ENCODE measurements around the gene MCCD1. TPM values are rescaled to one million over a fixed set of nuclear protein-coding genes. Genes with fewer than 3 reads are reported as not detected.

Gene MCCD1
- not detected in 2 replicates for total RNA-seq

- ChIA-PET POLR2A (interaction anchor here (0.6 to 1.4 kb wide), 4 partner anchors 9 to 222 kb away, joined by 3 to 5 read pairs (median 4); partner anchors contain the start of gene DDX39B), CTCF (no interaction called here)
- Mint-ChIP-seq H3K4me1 (peaks cover 3% of the 10 kb centered on the region), H3K4me3 (no peak within 1 kb of the TSS), H3K9me3 (no peaks in the 10 kb centered on the region), H3K27me3 (no peaks in the 10 kb centered on the region), H3K36me3 (ENCODE audit: low read depth) (peaks cover 47% of the 10 kb centered on the region), H3K27ac (no peak within 1 kb of the TSS)
- ATAC-seq (ENCODE audit: low read depth) (no peak), DNase-seq (no peak)
- no peak for TF ChIP-seq CTCF (IDR thresholded peaks at IDR 0.05)
- intact Hi-C loops (cut with micrococcal nuclease), result no loop called here
These were observed at the start of gene MCCD1 for GRCh38 chr6:31528821-31529328. Gene MCCD1, plus strand, starts transcription at chr6:31528962. Its CDS starts 53 bp downstream, at chr6:31529015.

- ATAC-seq (ENCODE audit: low read depth) (no peak), DNase-seq (no peak)
- intact Hi-C loops (cut with micrococcal nuclease), result no loop called here
- Mint-ChIP-seq H3K4me3 (no peak overlapping the region), H3K9me3 (no peaks in the 10 kb centered on the region), H3K27me3 (no peaks in the 10 kb centered on the region), H3K36me3 (ENCODE audit: low read depth) (peaks cover 4% of the 10 kb centered on the region), H3K4me1 (peaks cover 44% of the 10 kb centered on the region), H3K27ac (no peak overlapping the region)
- POLR2A ChIA-PET, result no interaction called here
- TF ChIP-seq CTCF (IDR thresholded peaks at IDR 0.05), result no peak
- CTCF ChIA-PET, result no interaction called here
These were observed 49.4 kb upstream of the MCCD1 start for GRCh38 chr6:31479151-31479932.

GRCh38 chr6:31479933-31480535, 48.7 kb upstream of the MCCD1 start:
- H3K27me3 Mint-ChIP-seq, result no peaks in the 10 kb centered on the region
- ChIA-PET CTCF (no interaction called here), POLR2A (no interaction called here)
- intact Hi-C loops (cut with micrococcal nuclease), result no loop called here
- no peak overlapping the region for H3K4me3 Mint-ChIP-seq
- DNase-seq (no peak), ATAC-seq (ENCODE audit: low read depth) (no peak)
- H3K36me3 Mint-ChIP-seq (ENCODE audit: low read depth), result peaks cover 4% of the 10 kb centered on the region
- H3K9me3 Mint-ChIP-seq, result no peaks in the 10 kb centered on the region
- H3K4me1 Mint-ChIP-seq, result peaks cover 40% of the 10 kb centered on the region
- H3K27ac Mint-ChIP-seq, result no peak overlapping the region
- TF ChIP-seq CTCF (IDR thresholded peaks at IDR 0.05), result no peak

- no peak overlapping the region for H3K27ac Mint-ChIP-seq
- ChIA-PET POLR2A (no interaction called here), CTCF (no interaction called here)
- DNase-seq (no peak), ATAC-seq (ENCODE audit: low read depth) (no peak)
- peaks cover 4% of the 10 kb centered on the region for H3K36me3 Mint-ChIP-seq (ENCODE audit: low read depth)
- intact Hi-C loops (cut with micrococcal nuclease), result no loop called here
- H3K4me1 Mint-ChIP-seq, result peaks cover 34% of the 10 kb centered on the region
- no peaks in the 10 kb centered on the region for H3K9me3 Mint-ChIP-seq
- no peak overlapping the region for H3K4me3 Mint-ChIP-seq
- no peaks in the 10 kb centered on the region for H3K27me3 Mint-ChIP-seq
- TF ChIP-seq CTCF (IDR thresholded peaks at IDR 0.05), result no peak
These were observed 48.2 kb upstream of the MCCD1 start for GRCh38 chr6:31480574-31480973.

GRCh38 chr6:31483392-31483791, 45.4 kb upstream of the MCCD1 start:
- ChIA-PET POLR2A (interaction anchor here (1.4 to 1.5 kb wide), 2 partner anchors 11 to 14 kb away, joined by 4 to 5 read pairs; partner anchors contain the start of gene MICB), CTCF (no interaction called here)
- ATAC-seq (ENCODE audit: low read depth) (no peak), DNase-seq (no peak)
- Mint-ChIP-seq H3K4me1 (peaks cover 10% of the 10 kb centered on the region), H3K27me3 (no peaks in the 10 kb centered on the region), H3K36me3 (ENCODE audit: low read depth) (no peaks in the 10 kb centered on the region), H3K9me3 (no peaks in the 10 kb centered on the region), H3K27ac (no peak overlapping the region), H3K4me3 (no peak overlapping the region)
- TF ChIP-seq CTCF (IDR thresholded peaks at IDR 0.05), result no peak
- intact Hi-C loops (cut with micrococcal nuclease), result no loop called here

All from activated B cell treated with CpG ODN at 0.5 μM for 24 hours (primary cell).